Measurements from ENCODE around the gene LRIG1. TPM values are rescaled to one million over a fixed set of nuclear protein-coding genes. Genes with fewer than 3 reads are reported as not detected.

Gene LRIG1
- total RNA-seq, 2 donors from 2014 or later = 119 to 186 TPM

DNA sequence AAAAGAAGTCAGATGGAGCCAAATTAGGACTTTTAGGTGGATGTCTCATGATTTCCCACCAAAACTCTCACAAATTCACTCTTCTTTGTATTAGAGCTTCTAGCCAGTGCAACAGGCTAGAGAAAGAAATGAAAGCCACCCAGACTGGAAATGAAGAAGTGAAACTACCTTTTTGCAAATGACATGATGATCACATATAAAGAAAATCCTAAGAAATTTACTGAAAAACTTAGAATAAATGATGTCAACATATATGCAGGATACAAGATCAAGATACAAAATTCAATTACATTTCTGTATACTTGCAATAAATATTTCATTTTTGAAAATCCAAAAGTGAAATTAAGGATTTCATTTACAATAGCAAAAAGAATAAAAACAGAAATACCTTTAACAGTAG is 110.8 kb downstream of the LRIG1 start:
- DNase-seq (ENCODE audit: low spot score) = no peak
- intact Hi-C loops (cut with DNase I) = no loop called here
- no peak for TF ChIP-seq POLR2A (IDR thresholded peaks at IDR 0.05)
- TF ChIP-seq, protein P1, sequence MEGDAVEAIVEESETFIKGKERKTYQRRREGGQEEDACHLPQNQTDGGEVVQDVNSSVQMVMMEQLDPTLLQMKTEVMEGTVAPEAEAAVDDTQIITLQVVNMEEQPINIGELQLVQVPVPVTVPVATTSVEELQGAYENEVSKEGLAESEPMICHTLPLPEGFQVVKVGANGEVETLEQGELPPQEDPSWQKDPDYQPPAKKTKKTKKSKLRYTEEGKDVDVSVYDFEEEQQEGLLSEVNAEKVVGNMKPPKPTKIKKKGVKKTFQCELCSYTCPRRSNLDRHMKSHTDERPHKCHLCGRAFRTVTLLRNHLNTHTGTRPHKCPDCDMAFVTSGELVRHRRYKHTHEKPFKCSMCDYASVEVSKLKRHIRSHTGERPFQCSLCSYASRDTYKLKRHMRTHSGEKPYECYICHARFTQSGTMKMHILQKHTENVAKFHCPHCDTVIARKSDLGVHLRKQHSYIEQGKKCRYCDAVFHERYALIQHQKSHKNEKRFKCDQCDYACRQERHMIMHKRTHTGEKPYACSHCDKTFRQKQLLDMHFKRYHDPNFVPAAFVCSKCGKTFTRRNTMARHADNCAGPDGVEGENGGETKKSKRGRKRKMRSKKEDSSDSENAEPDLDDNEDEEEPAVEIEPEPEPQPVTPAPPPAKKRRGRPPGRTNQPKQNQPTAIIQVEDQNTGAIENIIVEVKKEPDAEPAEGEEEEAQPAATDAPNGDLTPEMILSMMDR (IDR thresholded peaks at IDR 0.05) = no peak
- H3K27ac ChIP-seq = no peak overlapping the region
- H3K36me3 ChIP-seq = peaks cover 6 to 9% of the 10 kb centered on the region in 2 donors
- no peaks in the 10 kb centered on the region for H3K27me3 ChIP-seq (replicated peaks; ENCODE audit: insufficient read depth)
- no peaks in the 10 kb centered on the region for H3K9me3 ChIP-seq
- no peak overlapping the region for H3K4me3 ChIP-seq
- H3K4me1 ChIP-seq (replicated peaks) = no peaks in the 10 kb centered on the region

DNA sequence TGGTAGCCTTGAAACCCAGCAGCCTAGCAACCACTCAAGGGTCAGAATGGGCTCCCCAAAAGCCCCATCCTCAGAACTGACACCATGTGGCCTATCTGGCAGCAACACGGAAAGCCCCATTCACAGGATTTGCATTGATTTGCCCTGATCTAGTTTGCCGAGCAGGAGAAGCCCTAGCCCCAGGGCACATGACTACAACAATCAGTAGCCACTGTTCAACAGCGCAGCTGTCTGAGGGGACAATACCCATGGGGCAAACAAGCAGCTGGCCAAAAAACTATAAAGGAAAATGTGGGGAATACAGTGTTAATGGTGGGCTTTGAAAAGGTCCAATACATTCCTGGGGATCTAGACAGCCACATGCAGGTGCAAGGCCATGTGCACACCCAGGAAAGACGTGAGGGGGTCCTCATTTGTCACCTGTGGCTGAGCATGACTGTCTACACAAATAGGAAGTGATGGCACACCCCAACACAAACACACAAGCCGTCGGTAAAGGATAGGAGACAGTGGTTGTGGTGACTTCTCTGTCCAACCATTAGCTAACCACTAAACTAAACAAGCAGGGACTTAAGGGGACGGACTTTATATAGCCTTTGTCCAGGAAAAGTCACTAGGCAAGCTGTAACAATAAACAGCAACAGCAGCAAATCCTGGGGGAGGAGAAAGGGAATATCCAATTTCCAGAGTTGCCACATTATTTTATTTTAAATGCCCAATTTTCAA is 113.7 kb downstream of the LRIG1 start:
- no peaks in the 10 kb centered on the region for H3K9me3 ChIP-seq
- 77% methylated on average over 7 of the region's 7 CpGs for WGBS
- H3K27me3 ChIP-seq (replicated peaks; ENCODE audit: insufficient read depth) = no peaks in the 10 kb centered on the region
- H3K36me3 ChIP-seq = peaks cover 24 to 31% of the 10 kb centered on the region in 2 donors
- TF ChIP-seq, protein P1 (IDR thresholded peaks at IDR 0.05) = no peak
- TF ChIP-seq POLR2AphosphoS5 (IDR thresholded peaks at IDR 0.05) (no peak), POLR2A (IDR thresholded peaks at IDR 0.05) (no peak)
- H3K27ac ChIP-seq = no peak overlapping the region
- intact Hi-C loops (cut with DNase I) = no loop called here
- H3K4me3 ChIP-seq = no peak overlapping the region
- no peaks in the 10 kb centered on the region for H3K4me1 ChIP-seq (replicated peaks)
- DNase-seq (ENCODE audit: low spot score) = no peak

DNA sequence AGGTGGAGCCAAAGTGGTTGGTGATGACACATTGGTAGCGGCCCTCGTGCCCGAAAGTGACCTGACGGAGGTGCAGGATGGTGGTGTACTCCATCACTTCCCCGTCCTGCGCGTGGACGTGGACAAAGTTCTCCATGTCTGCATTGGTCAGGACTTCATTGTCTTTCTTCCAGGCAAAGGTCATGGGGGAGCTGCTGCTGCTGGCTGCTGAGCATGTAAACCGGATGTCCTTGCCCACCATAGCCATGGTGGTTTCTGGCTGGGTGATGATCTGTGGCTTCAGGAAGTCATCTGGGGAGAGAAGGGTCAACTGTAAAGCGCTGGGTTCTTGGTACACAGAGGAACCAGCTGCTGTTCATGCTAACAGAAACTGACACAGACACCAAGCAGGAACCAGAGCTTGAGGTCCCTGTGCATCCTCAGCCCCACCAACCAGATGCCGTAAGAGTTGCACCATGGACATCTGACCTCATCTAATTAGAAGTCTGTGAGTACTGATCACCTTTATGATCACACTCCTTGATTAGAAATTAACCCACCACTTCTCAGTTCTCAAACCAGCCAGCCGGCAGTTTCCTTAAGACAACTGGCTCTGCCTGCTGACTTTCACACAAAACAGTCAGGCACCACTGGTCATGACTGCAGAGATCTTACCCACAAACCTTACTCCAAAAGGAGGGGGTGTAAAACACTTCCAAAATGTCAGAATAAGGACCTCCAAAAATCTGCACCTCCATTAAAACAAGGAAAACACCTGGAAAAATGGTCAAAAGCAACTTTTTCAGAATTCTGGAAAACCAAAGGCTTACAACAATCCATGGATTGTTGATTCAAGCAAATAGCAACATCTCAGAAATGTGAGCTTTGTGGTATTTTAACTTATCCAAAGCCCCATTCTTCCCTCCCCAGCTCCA is 114.6 kb downstream of the LRIG1 start:
- TF ChIP-seq, protein P1 (IDR thresholded peaks at IDR 0.05) = no peak
- TF ChIP-seq POLR2A (IDR thresholded peaks at IDR 0.05) (no peak), POLR2AphosphoS5 (IDR thresholded peaks at IDR 0.05) (no peak)
- DNase-seq (ENCODE audit: low spot score) = no peak

DNA sequence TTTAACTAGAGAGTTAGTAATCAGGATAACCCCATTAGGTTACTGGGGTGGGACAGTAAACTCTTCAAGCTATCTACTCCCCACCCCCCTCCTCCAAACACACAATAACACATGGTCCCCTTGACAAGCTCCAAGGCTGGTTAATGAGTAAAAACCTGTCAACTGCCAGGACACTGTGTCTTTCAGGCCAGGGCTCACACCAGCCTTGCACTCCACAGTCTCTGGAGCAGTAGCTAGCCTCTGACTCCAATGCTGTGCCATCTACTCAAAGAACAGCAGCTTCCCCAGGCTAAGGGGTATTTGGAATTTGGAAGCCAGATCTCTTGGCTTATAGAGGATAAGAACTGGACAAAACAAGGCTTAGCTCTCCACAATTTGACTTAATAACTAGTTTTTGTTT is 115.8 kb downstream of the LRIG1 start:
- no peak for TF ChIP-seq POLR2AphosphoS5 (IDR thresholded peaks at IDR 0.05)
- TF ChIP-seq POLR2A (IDR thresholded peaks at IDR 0.05) = no peak
- TF ChIP-seq, protein P1 (IDR thresholded peaks at IDR 0.05) = no peak
- Histone ChIP-seq H3K9me3 (no peaks in the 10 kb centered on the region), H3K27ac (no peak overlapping the region), H3K4me3 (no peak overlapping the region), H3K36me3 (peaks cover 39 to 44% of the 10 kb centered on the region in 2 donors), H3K4me1 (replicated peaks) (no peaks in the 10 kb centered on the region), H3K27me3 (replicated peaks; ENCODE audit: insufficient read depth) (no peaks in the 10 kb centered on the region)
- intact Hi-C loops (cut with DNase I) = no loop called here
- no peak for DNase-seq (ENCODE audit: low spot score)

More for the DNA sequence above, 114.6 kb downstream of the LRIG1 start:
- intact Hi-C loops (cut with DNase I) = no loop called here
- peaks cover 32 to 39% of the 10 kb centered on the region in 2 donors for H3K36me3 ChIP-seq
- H3K9me3 ChIP-seq = no peaks in the 10 kb centered on the region
- 99% methylated on average over 12 of the region's 12 CpGs for WGBS
- no peak overlapping the region for H3K4me3 ChIP-seq
- H3K27ac ChIP-seq = no peak overlapping the region
- no peaks in the 10 kb centered on the region for H3K27me3 ChIP-seq (replicated peaks; ENCODE audit: insufficient read depth)
- H3K4me1 ChIP-seq (replicated peaks) = no peaks in the 10 kb centered on the region

All from prostate gland (tissue), 2 donors.